DND-41 (cell line): Measurements from ENCODE around the gene MAP4K1.
A peak's percentile ranks its signal among the peaks of the same experiment; 100 is the strongest.

ENCODE experiments used
- ATAC-seq: fragments of 200-7000 bp; cut with Tn5 transposase; 3 replicates; pipeline ENCODE4 v1.9.1; 2021; ENCODE audit warnings: low read depth; ENCODE audit not compliant: insufficient read depth
- DNase-seq: peaks from one replicate; pipeline ENCODE4 v3.0.0-alpha.2; 2020
- H2AFZ ChIP-seq: 2 replicates; pipeline ENCODE4 v1.6.0; 2012; ENCODE audit warnings: low read depth, low read length
- H3K27ac ChIP-seq: 2 replicates; pipeline ENCODE4 v1.5.1; 2012; ENCODE audit warnings: low read length, inconsistent platforms
- H3K27me3 ChIP-seq: fragments of 200-600 bp; sonication (generic); 2 replicates; pipeline ENCODE4 v1.6.0; 2012; ENCODE audit warnings: low read length, mild to moderate bottlenecking, inconsistent platforms; ENCODE audit not compliant: insufficient read depth, poor library complexity
- H3K36me3 ChIP-seq: 2 replicates; pipeline ENCODE4 v1.5.1; 2012; ENCODE audit warnings: low read length, inconsistent platforms; ENCODE audit not compliant: insufficient read depth
- H3K4me1 ChIP-seq: 2 replicates; pipeline ENCODE4 v1.5.1; 2012; ENCODE audit warnings: mild to moderate bottlenecking, low read length; ENCODE audit not compliant: insufficient read depth
- H3K4me2 ChIP-seq: 2 replicates; pipeline ENCODE4 v1.6.0; 2012; ENCODE audit warnings: mild to moderate bottlenecking, moderate library complexity, low read length, inconsistent platforms; ENCODE audit not compliant: insufficient read depth
- H3K4me3 ChIP-seq, 2 experiments: fragments of 200-600 bp in 1 of 2; shearing (Covaris generic) in 1 of 2; 2 replicates each; pipeline ENCODE4 v1.5.1; 2012 to 2016; ENCODE audit warnings: inconsistent platforms in 2 of 2, low read length in 2 of 2, mild to moderate bottlenecking in 2 of 2, low read depth in 1 of 2, moderate library complexity in 1 of 2
- H3K79me2 ChIP-seq: 2 replicates; pipeline ENCODE4 v1.6.0; 2012; ENCODE audit warnings: low read length, inconsistent platforms; ENCODE audit not compliant: insufficient read depth
- H3K9ac ChIP-seq: 2 replicates; pipeline ENCODE4 v1.6.0; 2012; ENCODE audit warnings: low read depth, mild to moderate bottlenecking, inconsistent platforms, low read length, moderate library complexity
- H3K9me3 ChIP-seq: 2 replicates; pipeline ENCODE4 v1.5.1; 2012; ENCODE audit warnings: low read length, moderate library complexity, mild to moderate bottlenecking, inconsistent platforms; ENCODE audit not compliant: insufficient read depth, severe bottlenecking
- H4K20me1 ChIP-seq: 2 replicates; pipeline ENCODE4 v1.6.0; 2012; ENCODE audit warnings: low read length; ENCODE audit not compliant: insufficient read depth
- CTCF ChIP-seq: IDR thresholded peaks from 2 replicates; pipeline ENCODE4 v1.5.1; 2012; ENCODE audit warnings: borderline replicate concordance, low read length, moderate library complexity, mild to moderate bottlenecking; ENCODE audit not compliant: poor library complexity, severe bottlenecking; ENCODE audit errors: extremely low read depth
- EZH2 ChIP-seq: IDR thresholded peaks from 3 replicates; pipeline ENCODE4 v1.6.1; 2012; ENCODE audit warnings: borderline replicate concordance, low read depth, mild to moderate bottlenecking, moderate library complexity, low read length, inconsistent platforms; ENCODE audit not compliant: severe bottlenecking

The MAP4K1 gene

GRCh38 chr19:38665219-38665931 lies 47.6 kb upstream of the MAP4K1 start:
- no peak for DNase-seq
- peaks cover 95% of the 10 kb centered on the region for H3K79me2 ChIP-seq
- H2AFZ ChIP-seq = no peak overlapping the region
- H3K9ac ChIP-seq = no peak overlapping the region
- H3K27ac ChIP-seq = no peak overlapping the region
- H3K4me3 ChIP-seq = no peak overlapping the region
- H3K4me2 ChIP-seq = no peak overlapping the region
- no peak for ATAC-seq
- H3K36me3 ChIP-seq = peaks cover 11% of the 10 kb centered on the region
- H3K9me3 ChIP-seq = no peaks in the 10 kb centered on the region
- H3K4me1 ChIP-seq = peaks cover 13% of the 10 kb centered on the region
- H4K20me1 ChIP-seq = peaks cover 86% of the 10 kb centered on the region
- no peak for TF ChIP-seq CTCF
- no peak for TF ChIP-seq EZH2
- no peaks in the 10 kb centered on the region for H3K27me3 ChIP-seq

GRCh38 chr19:38664503-38665211 lies 46.9 kb upstream of the MAP4K1 start:
- H3K9ac ChIP-seq = no peak overlapping the region
- no peak overlapping the region for H3K4me2 ChIP-seq
- no peak overlapping the region for H3K27ac ChIP-seq
- H3K4me3 ChIP-seq = no peak overlapping the region
- H3K4me1 ChIP-seq = peaks cover 13% of the 10 kb centered on the region
- no peak for TF ChIP-seq EZH2
- TF ChIP-seq CTCF = no peak
- H4K20me1 ChIP-seq = peaks cover 84% of the 10 kb centered on the region
- H3K79me2 ChIP-seq = peaks cover 95% of the 10 kb centered on the region
- H3K9me3 ChIP-seq = no peaks in the 10 kb centered on the region
- no peak overlapping the region for H2AFZ ChIP-seq
- peak; percentile 40; the same call in 1 of the 3 replicates for ATAC-seq
- H3K27me3 ChIP-seq = no peaks in the 10 kb centered on the region
- DNase-seq = no peak
- peaks cover 11% of the 10 kb centered on the region for H3K36me3 ChIP-seq

DNA sequence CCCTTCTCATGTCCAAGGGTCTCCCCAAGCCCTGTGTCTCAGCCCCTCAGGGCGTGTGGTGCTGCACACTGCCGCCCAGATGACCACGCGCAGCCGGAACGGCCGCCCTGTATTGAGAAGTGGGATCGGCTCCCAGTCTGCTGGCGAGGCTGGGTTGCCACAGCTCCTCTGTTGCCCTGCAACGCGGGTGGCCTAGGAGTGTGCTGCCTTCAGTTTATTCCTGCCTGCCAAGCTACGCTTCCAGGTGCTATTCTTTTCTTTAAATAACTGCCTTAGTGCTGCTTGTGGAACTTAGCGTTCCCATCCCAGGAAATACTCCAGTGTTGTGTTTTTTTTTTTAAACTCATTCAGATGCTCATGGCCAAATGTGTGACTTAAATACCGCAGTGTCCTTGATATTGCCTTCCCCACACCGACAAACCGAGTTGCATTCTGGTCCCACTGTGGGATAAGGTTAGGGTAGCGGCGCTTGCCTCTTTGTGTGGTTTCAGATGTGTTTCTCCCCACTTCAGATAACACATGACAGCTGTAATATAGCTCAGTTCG lies 46.3 kb upstream of the MAP4K1 start:
- Histone ChIP-seq H3K27me3 (no peaks in the 10 kb centered on the region), H3K36me3 (peaks cover 14% of the 10 kb centered on the region), H3K79me2 (peaks cover 95% of the 10 kb centered on the region), H3K9ac (no peak overlapping the region), H3K4me3 (no peak overlapping the region), H3K4me2 (no peak overlapping the region), H3K4me1 (peaks cover 7% of the 10 kb centered on the region), H3K27ac (no peak overlapping the region), H4K20me1 (peaks cover 84% of the 10 kb centered on the region), H2AFZ (no peak overlapping the region), H3K9me3 (no peaks in the 10 kb centered on the region)
- ATAC-seq (no peak), DNase-seq (no peak)
- TF ChIP-seq CTCF (no peak), EZH2 (no peak)
